Measurements from ENCODE around the gene SMIM5. TPM values are rescaled to one million over a fixed set of nuclear protein-coding genes. Genes with fewer than 3 reads are reported as not detected.

Gene SMIM5
- total RNA-seq, 1 donor from 2014 or later = not detected

DNA sequence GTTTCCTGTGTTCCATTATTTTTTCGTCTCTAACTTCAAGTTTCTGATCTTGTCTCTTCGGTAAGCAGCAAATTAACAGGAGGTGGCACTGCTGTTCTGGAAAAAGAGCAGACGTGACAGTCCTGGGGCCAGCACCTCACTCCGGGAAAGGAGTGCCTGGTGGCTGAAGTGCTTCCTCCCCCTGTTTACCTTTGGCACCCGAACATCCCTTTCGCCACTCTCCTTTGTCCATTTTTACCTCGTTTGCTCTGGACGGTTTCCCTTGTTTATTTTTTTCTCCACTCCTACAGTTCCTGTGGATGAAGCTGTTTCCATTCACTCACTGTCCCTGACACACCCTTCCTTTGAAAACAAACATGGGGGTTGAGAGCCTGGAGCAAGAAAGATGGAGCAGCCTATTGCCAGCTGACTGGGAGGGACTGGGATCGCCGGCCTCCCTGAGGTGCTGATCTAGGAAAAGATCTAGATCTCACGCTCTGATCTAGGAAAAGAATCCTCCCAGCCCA, 46.5 kb downstream of the SMIM5 start:
- H3K36me3 ChIP-seq = peaks cover under 1 to 28% of the 10 kb centered on the region in 2 donors
- TF ChIP-seq, protein P1, sequence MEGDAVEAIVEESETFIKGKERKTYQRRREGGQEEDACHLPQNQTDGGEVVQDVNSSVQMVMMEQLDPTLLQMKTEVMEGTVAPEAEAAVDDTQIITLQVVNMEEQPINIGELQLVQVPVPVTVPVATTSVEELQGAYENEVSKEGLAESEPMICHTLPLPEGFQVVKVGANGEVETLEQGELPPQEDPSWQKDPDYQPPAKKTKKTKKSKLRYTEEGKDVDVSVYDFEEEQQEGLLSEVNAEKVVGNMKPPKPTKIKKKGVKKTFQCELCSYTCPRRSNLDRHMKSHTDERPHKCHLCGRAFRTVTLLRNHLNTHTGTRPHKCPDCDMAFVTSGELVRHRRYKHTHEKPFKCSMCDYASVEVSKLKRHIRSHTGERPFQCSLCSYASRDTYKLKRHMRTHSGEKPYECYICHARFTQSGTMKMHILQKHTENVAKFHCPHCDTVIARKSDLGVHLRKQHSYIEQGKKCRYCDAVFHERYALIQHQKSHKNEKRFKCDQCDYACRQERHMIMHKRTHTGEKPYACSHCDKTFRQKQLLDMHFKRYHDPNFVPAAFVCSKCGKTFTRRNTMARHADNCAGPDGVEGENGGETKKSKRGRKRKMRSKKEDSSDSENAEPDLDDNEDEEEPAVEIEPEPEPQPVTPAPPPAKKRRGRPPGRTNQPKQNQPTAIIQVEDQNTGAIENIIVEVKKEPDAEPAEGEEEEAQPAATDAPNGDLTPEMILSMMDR (IDR thresholded peaks at IDR 0.05) = no peak
- H3K27me3 ChIP-seq = no peaks in the 10 kb centered on the region
- H3K27ac ChIP-seq = no peak overlapping the region
- no peaks in the 10 kb centered on the region for H3K9me3 ChIP-seq
- no peaks in the 10 kb centered on the region for H3K4me1 ChIP-seq
- DNase-seq (ENCODE audit: low spot score in 2 of 2) = no peak
- intact Hi-C loops (cut with DNase I) = no loop called here
- H3K4me3 ChIP-seq = no peak overlapping the region

DNA sequence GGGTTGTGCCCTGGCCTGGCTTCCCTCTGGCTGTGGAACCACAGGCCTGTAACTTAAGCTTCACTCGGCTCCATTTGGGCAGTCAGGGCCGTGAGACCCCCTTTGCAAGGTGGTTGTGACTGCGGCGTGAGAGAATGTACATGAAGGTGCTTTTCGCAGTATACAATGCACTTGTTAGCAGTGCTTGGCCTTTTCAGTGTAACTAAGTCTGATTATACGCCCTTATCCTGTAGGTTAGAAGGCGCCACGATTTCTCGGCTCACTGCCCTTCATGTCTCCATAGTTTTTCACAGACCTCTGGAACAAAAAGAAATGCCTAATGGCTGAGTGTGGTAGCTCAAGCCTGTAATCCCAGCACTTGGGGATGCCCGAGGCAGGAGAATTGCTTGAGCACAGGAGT, 47.2 kb downstream of the SMIM5 start:
- Histone ChIP-seq H3K27ac (no peak overlapping the region), H3K4me1 (no peaks in the 10 kb centered on the region), H3K9me3 (no peaks in the 10 kb centered on the region), H3K27me3 (no peaks in the 10 kb centered on the region), H3K36me3 (peaks cover 0 to 23% of the 10 kb centered on the region in 2 donors), H3K4me3 (no peak overlapping the region)
- intact Hi-C loops (cut with DNase I) = no loop called here
- TF ChIP-seq, protein P1 (IDR thresholded peaks at IDR 0.05) = no peak
- no peak for DNase-seq (ENCODE audit: low spot score in 2 of 2)

DNA sequence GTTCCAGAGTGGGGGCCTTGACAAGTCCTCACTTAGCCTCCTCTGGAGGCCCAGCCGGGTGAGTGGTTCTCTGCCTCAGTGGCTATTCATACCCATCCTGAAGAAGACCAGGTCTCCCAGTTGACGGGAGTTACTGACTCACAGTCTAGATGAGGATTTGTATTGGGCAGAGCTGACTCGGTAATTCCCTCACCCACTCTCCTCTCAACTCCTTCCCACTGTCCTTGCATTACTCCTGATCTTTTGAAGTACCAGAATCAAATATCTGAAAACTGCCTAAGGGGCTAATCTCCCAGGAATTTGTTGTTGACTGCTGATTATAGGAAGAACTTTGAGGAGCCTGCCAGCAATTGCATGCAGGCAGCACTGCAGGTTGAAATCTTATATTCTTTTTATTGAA, 48.1 kb downstream of the SMIM5 start:
- Histone ChIP-seq H3K4me1 (no peaks in the 10 kb centered on the region), H3K9me3 (no peaks in the 10 kb centered on the region), H3K4me3 (no peak overlapping the region), H3K27me3 (no peaks in the 10 kb centered on the region), H3K27ac (no peak overlapping the region), H3K36me3 (peaks cover 0 to 16% of the 10 kb centered on the region in 2 donors)
- DNase-seq (ENCODE audit: low spot score in 2 of 2) = no peak
- intact Hi-C loops (cut with DNase I) = no loop called here
- TF ChIP-seq, protein P1 (IDR thresholded peaks at IDR 0.05) = no peak

DNA sequence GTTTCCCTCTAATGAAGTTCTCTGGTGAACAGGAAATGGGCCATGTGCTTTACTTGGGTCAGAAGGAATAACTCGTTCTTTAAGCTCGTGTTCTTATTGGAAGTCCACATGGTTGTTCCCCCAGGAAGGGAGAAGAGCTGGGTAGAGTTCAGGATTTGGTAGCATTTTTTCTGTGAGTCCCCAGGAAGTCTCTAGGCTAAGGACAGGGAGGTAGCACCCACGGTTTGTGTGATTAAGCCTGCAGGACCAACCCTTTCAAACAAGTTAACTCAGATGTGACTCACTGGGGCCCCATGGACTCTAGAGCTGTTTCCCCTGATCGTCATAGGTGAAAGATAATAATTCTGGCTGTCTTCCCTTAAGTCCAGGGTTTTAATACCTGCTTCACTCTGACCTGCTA, 50.3 kb downstream of the SMIM5 start:
- Histone ChIP-seq H3K4me1 (no peaks in the 10 kb centered on the region), H3K9me3 (no peaks in the 10 kb centered on the region), H3K27me3 (no peaks in the 10 kb centered on the region), H3K4me3 (no peak overlapping the region), H3K27ac (no peak overlapping the region), H3K36me3 (peaks cover 0 to 12% of the 10 kb centered on the region in 2 donors)
- TF ChIP-seq, protein P1 (IDR thresholded peaks at IDR 0.05) = no peak
- no peak for DNase-seq (ENCODE audit: low spot score in 2 of 2)
- intact Hi-C loops (cut with DNase I) = no loop called here

DNA sequence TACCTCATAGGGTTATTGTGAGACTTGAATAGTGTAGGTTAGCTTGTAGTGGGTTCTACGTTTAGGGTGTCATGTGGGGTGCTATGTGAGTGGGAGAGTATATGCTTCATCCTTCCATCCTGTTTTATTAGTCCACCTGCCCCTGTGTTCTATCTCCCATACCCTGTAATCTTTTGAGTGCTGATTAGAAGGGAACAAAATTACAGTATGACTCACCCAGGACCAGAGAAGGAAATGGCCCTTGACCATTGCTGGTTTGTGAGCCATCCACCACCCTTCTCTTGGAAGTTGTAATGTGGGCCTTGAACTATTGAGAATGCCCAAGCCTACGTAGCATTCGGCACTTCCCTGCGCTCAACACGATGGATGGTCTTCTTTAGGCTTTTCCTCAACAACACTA, 51.0 kb downstream of the SMIM5 start:
- Histone ChIP-seq H3K36me3 (peaks cover 0 to 7% of the 10 kb centered on the region in 2 donors), H3K4me3 (no peak overlapping the region), H3K27ac (no peak overlapping the region), H3K27me3 (no peaks in the 10 kb centered on the region), H3K9me3 (no peaks in the 10 kb centered on the region), H3K4me1 (no peaks in the 10 kb centered on the region)
- intact Hi-C loops (cut with DNase I) = no loop called here
- no peak for DNase-seq (ENCODE audit: low spot score in 2 of 2)
- TF ChIP-seq, protein P1 (IDR thresholded peaks at IDR 0.05) = no peak

DNA sequence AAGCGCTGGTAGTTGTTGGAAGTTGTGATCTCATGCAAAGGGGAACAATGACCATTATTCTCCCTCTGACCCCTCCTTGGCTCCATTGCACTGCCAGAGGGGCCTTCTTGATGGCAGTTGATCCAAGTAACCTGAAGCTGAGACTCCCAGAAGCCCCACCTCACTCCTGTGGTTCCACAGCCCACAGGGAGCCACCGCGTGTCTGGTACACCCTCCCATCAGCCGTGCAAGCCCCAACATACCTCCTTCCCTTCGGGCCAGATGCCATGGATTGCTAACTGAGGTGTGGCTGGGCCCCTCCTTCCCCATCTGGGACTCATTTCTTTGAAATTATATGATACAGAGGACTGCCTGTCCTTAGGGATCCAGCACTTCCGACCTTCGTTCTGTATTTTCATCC, 51.7 kb downstream of the SMIM5 start:
- H3K4me1 ChIP-seq = no peaks in the 10 kb centered on the region
- H3K4me3 ChIP-seq = no peak overlapping the region
- no peaks in the 10 kb centered on the region for H3K9me3 ChIP-seq
- intact Hi-C loops (cut with DNase I) = no loop called here
- DNase-seq (ENCODE audit: low spot score in 2 of 2) = no peak
- no peaks in the 10 kb centered on the region for H3K27me3 ChIP-seq
- H3K36me3 ChIP-seq = peaks cover 0 to 4% of the 10 kb centered on the region in 2 donors
- H3K27ac ChIP-seq = no peak overlapping the region
- TF ChIP-seq, protein P1 (IDR thresholded peaks at IDR 0.05) = no peak
